Adrenal gland (tissue), 5 donors: ENCODE measurements around the gene ZNF346.

ENCODE experiments used
- CTCF ChIP-seq, 6 experiments: fragments of 450-650 bp in 4 of 6; fragments of 200-600 bp in 2 of 6; sonication (generic) in 1 of 6; IDR thresholded peaks; 1 replicate in 5 of 6; 2 replicates in 1 of 6; pipeline versions ENCODE4 v1.5.1 to v1.8.0; 2016 to 2021; ENCODE audit warnings: antibody characterized with exemption in 6 of 6, mild to moderate bottlenecking in 2 of 6, moderate library complexity in 1 of 6
- POLR2A ChIP-seq, 2 donors: fragments of 450-650 bp; IDR thresholded peaks; one replicate each; pipeline ENCODE4 v1.6.1; 2017; ENCODE audit warnings: antibody characterized with exemption in 2 of 2, mild to moderate bottlenecking in 2 of 2, moderate library complexity in 1 of 2
- donor health status: DM: no; HTN: no; CAD: no.

- TF ChIP-seq CTCF (IDR thresholded peaks at IDR 0.05) (no peak), POLR2A (IDR thresholded peaks at IDR 0.05) (no peak)
These were observed 27.4 kb upstream of the ZNF346 start for GRCh38 chr5:176995122-176995490.
